Measurements from ENCODE around the gene CDC42BPA. TPM values are rescaled to one million over a fixed set of nuclear protein-coding genes. Genes with fewer than 3 reads are reported as not detected.

CDC42BPA gene
- total RNA-seq, 1 experiment from 2014 or later, result 48.6 TPM

DNA sequence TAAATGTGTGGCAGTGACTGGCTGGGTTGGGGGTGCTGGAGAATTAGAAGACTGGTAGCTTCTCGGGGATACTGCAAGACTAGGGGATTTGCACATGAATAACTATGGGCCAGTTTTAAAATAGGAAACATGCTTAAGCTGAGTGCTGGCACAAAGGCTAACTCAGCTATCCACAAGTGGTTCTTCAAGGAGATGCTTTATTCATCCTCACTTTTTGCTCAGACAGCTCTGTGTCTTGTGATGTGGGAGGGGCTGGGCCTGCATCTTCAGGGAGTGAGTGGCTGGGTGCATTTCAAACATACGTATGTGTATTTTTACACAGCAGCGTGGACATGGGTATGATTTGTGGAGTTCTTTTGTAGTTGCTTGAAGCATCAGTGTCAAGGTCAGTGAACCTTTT is 375.9 kb downstream of the CDC42BPA start:
- Mint-ChIP-seq H3K27ac (ENCODE audit: unreplicated experiment) (no peak overlapping the region), H3K27me3 (ENCODE audit: unreplicated experiment) (no peaks in the 10 kb centered on the region), H3K36me3 (ENCODE audit: insufficient read depth, unreplicated experiment) (peaks cover 43% of the 10 kb centered on the region), H3K4me3 (ENCODE audit: low read depth, unreplicated experiment) (no peak overlapping the region), H3K4me1 (ENCODE audit: low read depth, unreplicated experiment) (peaks cover 53% of the 10 kb centered on the region), H3K9me3 (ENCODE audit: low read depth, unreplicated experiment) (no peaks in the 10 kb centered on the region)
- no peak for DNase-seq
- no peak for TF ChIP-seq CTCF (IDR thresholded peaks at IDR 0.05; ENCODE audit: unreplicated experiment)
- CTCF ChIA-PET, result no interaction called here
- BruUV-seq (replicated peaks), result no TSS peak
- intact Hi-C loops (cut with micrococcal nuclease; ENCODE audit: unreplicated experiment), result no loop called here

DNA sequence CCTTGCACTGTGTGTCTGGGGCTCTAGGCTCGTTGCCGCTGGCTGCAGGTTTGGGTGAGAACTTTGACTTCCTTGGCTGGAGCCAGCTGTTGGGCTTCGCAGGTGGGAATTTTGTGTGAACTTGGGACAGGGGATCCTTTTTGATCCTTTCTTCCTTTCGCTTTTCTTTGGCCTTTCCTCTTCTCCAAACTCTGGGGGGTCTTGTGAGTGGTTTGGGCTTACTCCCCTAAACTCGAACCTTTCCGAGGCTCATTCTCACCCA is 377.6 kb downstream of the CDC42BPA start:
- CTCF ChIA-PET, result interaction anchor here (1.2 kb wide), 1 partner anchor 28 kb away, joined by 5 read pairs; no protein-coding TSS in a partner anchor
- peaks cover 43% of the 10 kb centered on the region for H3K36me3 Mint-ChIP-seq (ENCODE audit: insufficient read depth, unreplicated experiment)
- H3K27ac Mint-ChIP-seq (ENCODE audit: unreplicated experiment), result peak overlapping the region; percentile 53
- no peak for TF ChIP-seq CTCF (IDR thresholded peaks at IDR 0.05; ENCODE audit: unreplicated experiment)
- no TSS peak for BruUV-seq (replicated peaks)
- peak overlapping the region; percentile 89 for H3K4me3 Mint-ChIP-seq (ENCODE audit: low read depth, unreplicated experiment)
- DNase-seq, result no peak
- intact Hi-C loops (cut with micrococcal nuclease; ENCODE audit: unreplicated experiment), result no loop called here
- H3K27me3 Mint-ChIP-seq (ENCODE audit: unreplicated experiment), result no peaks in the 10 kb centered on the region
- no peaks in the 10 kb centered on the region for H3K9me3 Mint-ChIP-seq (ENCODE audit: low read depth, unreplicated experiment)
- H3K4me1 Mint-ChIP-seq (ENCODE audit: low read depth, unreplicated experiment), result peaks cover 38% of the 10 kb centered on the region

DNA sequence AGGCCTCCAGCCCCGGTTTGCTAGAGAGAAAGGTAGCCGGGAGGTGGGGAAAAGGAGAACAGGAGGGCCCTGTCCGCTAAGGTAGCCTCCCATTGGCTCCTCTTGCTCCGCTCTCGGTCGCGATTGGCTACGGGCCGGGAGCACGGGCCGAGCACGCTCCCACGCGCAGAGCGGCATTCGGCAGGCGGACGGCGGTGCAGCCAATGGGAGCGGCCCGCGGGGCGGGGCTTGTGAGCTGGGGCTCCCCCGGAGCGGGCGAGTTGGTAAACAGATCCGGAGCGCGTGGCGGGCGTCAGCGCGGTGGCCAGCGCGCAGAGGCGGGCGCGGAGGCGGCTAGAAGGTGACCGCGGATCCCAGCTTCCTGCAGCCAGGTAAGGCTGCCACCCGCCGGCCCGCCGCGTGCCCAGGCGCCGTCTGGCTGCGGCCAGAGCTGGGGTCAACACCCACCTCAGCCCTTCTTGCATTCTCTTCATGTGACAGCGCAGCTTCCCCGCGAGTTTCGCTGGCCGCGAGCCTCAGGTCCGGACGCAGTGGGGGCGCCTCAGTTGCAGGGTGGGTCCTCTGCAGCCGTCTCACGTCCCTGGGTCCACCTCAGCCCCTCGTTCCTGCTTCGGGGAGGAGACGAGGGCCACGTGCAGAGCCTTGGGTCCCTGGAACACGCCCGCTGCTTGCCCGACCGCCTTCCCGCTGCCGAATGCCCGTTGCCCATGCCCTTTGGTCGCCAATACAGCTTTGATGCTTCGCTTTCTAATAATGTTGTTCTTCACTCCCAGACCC is 378.1 kb downstream of the CDC42BPA start, which contains the start of gene COQ8A:
Gene COQ8A (plus strand): TSS at position 266 of the 777 bp plus-strand sequence. CDS start 21,092 bp downstream, outside the sequence.
- DNase-seq, result peak; percentile 100
- H3K27ac Mint-ChIP-seq (ENCODE audit: unreplicated experiment), result peak within 1 kb of the TSS; percentile 71
- H3K36me3 Mint-ChIP-seq (ENCODE audit: insufficient read depth, unreplicated experiment), result peaks cover 39% of the 10 kb centered on the region
- no TSS peak for BruUV-seq (replicated peaks)
- H3K4me3 Mint-ChIP-seq (ENCODE audit: low read depth, unreplicated experiment), result peak within 1 kb of the TSS; percentile 89
- CTCF ChIA-PET, result interaction anchor here (0.9 to 1.2 kb wide), 2 partner anchors 10 to 28 kb away, joined by 3 to 5 read pairs; no protein-coding TSS in a partner anchor
- no peaks in the 10 kb centered on the region for H3K9me3 Mint-ChIP-seq (ENCODE audit: low read depth, unreplicated experiment)
- H3K4me1 Mint-ChIP-seq (ENCODE audit: low read depth, unreplicated experiment), result peaks cover 33% of the 10 kb centered on the region
- intact Hi-C loops (cut with micrococcal nuclease; ENCODE audit: unreplicated experiment), result no loop called here
- no peak for TF ChIP-seq CTCF (IDR thresholded peaks at IDR 0.05; ENCODE audit: unreplicated experiment)
- H3K27me3 Mint-ChIP-seq (ENCODE audit: unreplicated experiment), result no peaks in the 10 kb centered on the region

Other genes with a start within 250 kb of the CDC42BPA start
- 6.5 and 7.0 TPM in 2 replicates for gene ZNF678, start 245.1 kb upstream of the CDC42BPA start, total RNA-seq (2022)

Data from Calu3 (cell line).